Heart left ventricle (tissue), 16 donors: ENCODE results near the gene REXO1. TPM values are rescaled to one million over a fixed set of nuclear protein-coding genes. Genes with fewer than 3 reads are reported as not detected.

ENCODE experiments used
- ATAC-seq, 4 donors: fragments of 200-7000 bp; cut with Tn5 transposase; one replicate each; pipeline ENCODE4 v1.9.1; 2020 to 2022; ENCODE audit warnings: moderate library complexity in 4 of 4, mild to moderate bottlenecking in 3 of 4, moderate number of reproducible peaks in 1 of 4
- DNase-seq, 5 donors: peaks; one replicate each; pipeline ENCODE4 v3.0.0-alpha.2; 2020
- H3K27ac ChIP-seq, 12 donors: fragments of 200-600 bp; sonication (generic) in 4 of 12; one replicate each; pipeline versions ENCODE4 v1.5.0 to v1.8.0; 2016 to 2022; ENCODE audit warnings: mild to moderate bottlenecking in 2 of 12
- H3K27me3 ChIP-seq, 9 donors: fragments of 200-600 bp; sonication (generic) in 2 of 9; one replicate each; pipeline versions ENCODE4 v1.5.1 to v1.8.0; 2016 to 2022; ENCODE audit warnings: mild to moderate bottlenecking in 3 of 9
- H3K36me3 ChIP-seq, 9 donors: fragments of 200-600 bp; sonication (generic) in 2 of 9; one replicate each; pipeline versions ENCODE4 v1.5.0 to v1.8.0; 2018 to 2022; ENCODE audit warnings: mild to moderate bottlenecking in 2 of 9
- H3K4me1 ChIP-seq, 12 donors: fragments of 200-600 bp; sonication (generic) in 4 of 12; one replicate each; pipeline versions ENCODE4 v1.5.0 to v1.8.0; 2016 to 2022; ENCODE audit warnings: mild to moderate bottlenecking in 3 of 12
- H3K4me3 ChIP-seq, 12 donors: fragments of 200-600 bp; sonication (generic) in 4 of 12; one replicate each; pipeline versions ENCODE4 v1.5.0 to v1.8.0; 2017 to 2022; ENCODE audit warnings: mild to moderate bottlenecking in 9 of 12, moderate library complexity in 4 of 12
- H3K9me3 ChIP-seq, 12 donors: fragments of 200-600 bp; sonication (generic) in 4 of 12; one replicate each; pipeline versions ENCODE4 v1.5.0 to v1.8.0; 2016 to 2022; ENCODE audit warnings: mild to moderate bottlenecking in 1 of 12
- POLR2A ChIP-seq, 2 donors: fragments of 450-650 bp; IDR thresholded peaks; one replicate each; pipeline ENCODE4 v1.6.1; 2017; ENCODE audit warnings: antibody characterized with exemption in 2 of 2, mild to moderate bottlenecking in 2 of 2, moderate library complexity in 2 of 2
- WGBS, 4 donors: extraction: QIAGEN DNeasy Blood & Tissue Kit in 2 of 4; methylation state at CpG; one replicate each; pipeline versions ENCODE4 v1.1.5 to v1.1.7; 2013 to 2018; 5-methylcytosine and 5-hydroxymethylcytosine counted together
- intact Hi-C, 10 donors: fragments of 100-400 bp; cut with DNase I; formaldehyde crosslinking; loops; one replicate each; pipeline versions ENCODE4 v1.11.1 to v1.14.2; 2022
- polyA plus RNA-seq, 2 donors: library from polyadenylated mRNA; stranded (reverse); fragments of 200-250 nt; gene quantifications; one replicate each; pipeline ENCODE4 v1.2.3, GENCODE V29; 2013
- total RNA-seq, 9 donors: library from RNA; depleted of rRNA in 2 of 9; stranded (reverse); fragments of >200 nt in 2 of 9; fragmentation: NEBNext Ultra II Directional in 3 of 9; extraction: Animal tissue kit (Norgen Biotek cat#: 25700) in 3 of 9; gene quantifications; one replicate each; pipeline versions ENCODE4 v1.1.0 to v1.2.4, GENCODE V29; 2016 to 2023
- TF ChIP-seq, protein P1 (sequence below), 12 donors: fragments of 200-600 bp; sonication (generic) in 4 of 12; IDR thresholded peaks; one replicate each; pipeline versions ENCODE4 v1.5.0 to v1.8.0; 2018 to 2022; ENCODE audit warnings: antibody characterized with exemption in 12 of 12, mild to moderate bottlenecking in 5 of 12
- donor health status: ischemic (EF 13 %, LVEDD 7.1; RV severe dilation, severe dysfunction).
- donor health status: healthy with polysubstance abuse.
- donor health status: DM: no; HTN: yes; CAD: no.
- donor health status: DM: no; HTN: no; CAD: no.
- donor health status: ischemic (EF 25% LVEDD 6.9; RV normal size, moderate dysfunction).
- donor health status: ischemic (EF 25% LVEDD 5.7; RV mildly dilated, moderate dysfunction).
- donor health status: healthy.
- donor health status: DM: yes; HTN: yes; CAD: no.
- donor health status: ischemic (EF 35%, LVEDD 5.7; RV mildly dilated, moderate dysfunction).
- donor health status: nonischemic (EF 11% LVEDD 7.7; RV severe dilation, severe dysfunction).
- donor health status: DM: yes; HTN: yes; CAD: no.
- donor health status: PGD.
- donor health status: ischemic (EF 29% LVEDD 5.4; RV normal size, mild dysfunction).
- donor health status: nonischemic (EF 23%, LVEDD 6.1; RV moderate dilation, normal function).

The REXO1 gene
- total and polyA plus RNA-seq, 11 donors, result 13.2 to 22.4 (median 16.4) TPM

DNA sequence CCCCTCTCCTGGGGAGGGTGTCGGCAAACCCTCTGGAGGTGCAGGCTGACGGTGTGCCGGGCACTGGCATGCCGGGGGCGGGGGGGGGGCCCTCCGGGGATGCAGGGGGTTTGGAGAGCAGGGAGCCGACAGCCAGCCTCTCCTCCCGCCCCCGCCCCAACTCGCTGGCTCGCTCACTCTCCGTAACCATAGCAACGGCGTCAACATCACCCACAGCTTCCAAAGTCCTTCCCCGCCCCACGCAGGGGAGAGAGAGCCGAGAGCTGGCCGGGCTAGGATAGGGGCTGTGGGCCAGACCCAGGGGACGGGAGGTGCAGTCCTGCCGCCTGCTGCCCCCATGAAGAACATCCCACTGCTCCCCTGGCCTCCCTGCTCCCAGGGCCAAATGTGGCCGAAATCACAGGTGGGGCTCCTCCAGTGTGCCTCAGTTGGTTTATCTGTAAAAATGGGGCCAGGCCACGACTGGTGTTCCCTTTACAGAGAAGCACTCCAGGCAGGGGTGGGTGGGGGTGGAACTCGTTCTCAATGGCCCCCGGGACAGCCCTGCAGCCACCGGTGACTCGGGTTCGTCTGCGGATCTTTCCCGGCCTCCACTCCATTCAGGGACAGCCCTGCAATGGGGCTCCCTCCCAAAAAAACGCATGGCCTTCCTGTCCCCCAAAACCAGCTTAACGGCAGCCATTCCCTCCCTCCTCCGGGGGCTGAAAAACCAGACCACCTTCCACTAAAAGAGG is 11.9 kb upstream of the REXO1 start:
- no peaks in the 10 kb centered on the region for H3K36me3 ChIP-seq
- peak overlapping the region in 2 of 12 donors; percentile 15 to 21 for H3K4me3 ChIP-seq
- no peaks in the 10 kb centered on the region for H3K27me3 ChIP-seq
- no peak for ATAC-seq
- H3K9me3 ChIP-seq, result no peaks in the 10 kb centered on the region
- TF ChIP-seq, protein P1, sequence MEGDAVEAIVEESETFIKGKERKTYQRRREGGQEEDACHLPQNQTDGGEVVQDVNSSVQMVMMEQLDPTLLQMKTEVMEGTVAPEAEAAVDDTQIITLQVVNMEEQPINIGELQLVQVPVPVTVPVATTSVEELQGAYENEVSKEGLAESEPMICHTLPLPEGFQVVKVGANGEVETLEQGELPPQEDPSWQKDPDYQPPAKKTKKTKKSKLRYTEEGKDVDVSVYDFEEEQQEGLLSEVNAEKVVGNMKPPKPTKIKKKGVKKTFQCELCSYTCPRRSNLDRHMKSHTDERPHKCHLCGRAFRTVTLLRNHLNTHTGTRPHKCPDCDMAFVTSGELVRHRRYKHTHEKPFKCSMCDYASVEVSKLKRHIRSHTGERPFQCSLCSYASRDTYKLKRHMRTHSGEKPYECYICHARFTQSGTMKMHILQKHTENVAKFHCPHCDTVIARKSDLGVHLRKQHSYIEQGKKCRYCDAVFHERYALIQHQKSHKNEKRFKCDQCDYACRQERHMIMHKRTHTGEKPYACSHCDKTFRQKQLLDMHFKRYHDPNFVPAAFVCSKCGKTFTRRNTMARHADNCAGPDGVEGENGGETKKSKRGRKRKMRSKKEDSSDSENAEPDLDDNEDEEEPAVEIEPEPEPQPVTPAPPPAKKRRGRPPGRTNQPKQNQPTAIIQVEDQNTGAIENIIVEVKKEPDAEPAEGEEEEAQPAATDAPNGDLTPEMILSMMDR (IDR thresholded peaks at IDR 0.05), result no peak
- TF ChIP-seq POLR2A (IDR thresholded peaks at IDR 0.05), result no peak
- H3K27ac ChIP-seq, result peak overlapping the region in 8 of 12 donors; percentile 13 to 86 (median 32)
- peaks cover 2 to 85% (median 61%) of the 10 kb centered on the region in 12 donors for H3K4me1 ChIP-seq
- DNase-seq, result peak in 4 of 5 donors; percentile 68 to 78 (median 68)
- 39 to 56% (median 41%) methylated on average over 10 to 32 of the region's 32 CpGs for WGBS, 4 donors
- intact Hi-C loops, result loop anchor here in 1 of 10 donors (10.0 kb wide), 1 partner anchor 205 kb away; no protein-coding TSS in a partner anchor

DNA sequence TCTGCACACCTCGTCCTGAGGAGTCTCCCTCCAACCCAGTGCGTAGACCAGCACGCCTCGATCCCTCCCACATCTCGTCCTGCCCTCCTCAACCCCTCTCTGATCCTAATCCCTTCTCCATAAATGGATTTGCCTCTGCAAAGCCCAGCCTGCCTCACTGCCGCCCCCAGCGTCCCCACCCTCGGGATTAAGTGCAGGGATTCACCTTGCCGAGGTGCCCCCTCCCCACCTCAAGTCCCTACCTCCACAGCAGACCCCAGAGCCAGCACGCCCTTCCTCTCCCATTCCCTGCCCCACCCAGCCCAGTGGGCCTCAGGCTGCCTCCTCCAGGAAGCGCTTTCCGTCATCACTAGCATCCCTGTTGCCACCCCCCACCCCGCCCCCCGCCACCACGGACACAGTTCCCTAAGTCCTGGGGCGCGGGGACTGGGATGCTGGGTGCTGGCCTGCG is 11.1 kb upstream of the REXO1 start:
- H3K27ac ChIP-seq, result peak overlapping the region in 5 of 12 donors; percentile 24 to 86 (median 40)
- ATAC-seq (no peak), DNase-seq (peak in 2 of 5 donors; percentile 30 to 41)
- peaks cover 0 to 1% (median 0%) of the 10 kb centered on the region in 9 donors for H3K36me3 ChIP-seq
- TF ChIP-seq, protein P1 (IDR thresholded peaks at IDR 0.05), result no peak
- TF ChIP-seq POLR2A (IDR thresholded peaks at IDR 0.05), result no peak
- WGBS, 4 donors, result 64 to 67% (median 65%) methylated on average over 18 of the region's 18 CpGs
- no peaks in the 10 kb centered on the region for H3K9me3 ChIP-seq
- H3K4me3 ChIP-seq, result peak overlapping the region in 1 of 12 donors; percentile 15
- H3K4me1 ChIP-seq, result peaks cover 2 to 85% (median 65%) of the 10 kb centered on the region in 12 donors
- H3K27me3 ChIP-seq, result no peaks in the 10 kb centered on the region
- intact Hi-C loops, result no loop called here

DNA sequence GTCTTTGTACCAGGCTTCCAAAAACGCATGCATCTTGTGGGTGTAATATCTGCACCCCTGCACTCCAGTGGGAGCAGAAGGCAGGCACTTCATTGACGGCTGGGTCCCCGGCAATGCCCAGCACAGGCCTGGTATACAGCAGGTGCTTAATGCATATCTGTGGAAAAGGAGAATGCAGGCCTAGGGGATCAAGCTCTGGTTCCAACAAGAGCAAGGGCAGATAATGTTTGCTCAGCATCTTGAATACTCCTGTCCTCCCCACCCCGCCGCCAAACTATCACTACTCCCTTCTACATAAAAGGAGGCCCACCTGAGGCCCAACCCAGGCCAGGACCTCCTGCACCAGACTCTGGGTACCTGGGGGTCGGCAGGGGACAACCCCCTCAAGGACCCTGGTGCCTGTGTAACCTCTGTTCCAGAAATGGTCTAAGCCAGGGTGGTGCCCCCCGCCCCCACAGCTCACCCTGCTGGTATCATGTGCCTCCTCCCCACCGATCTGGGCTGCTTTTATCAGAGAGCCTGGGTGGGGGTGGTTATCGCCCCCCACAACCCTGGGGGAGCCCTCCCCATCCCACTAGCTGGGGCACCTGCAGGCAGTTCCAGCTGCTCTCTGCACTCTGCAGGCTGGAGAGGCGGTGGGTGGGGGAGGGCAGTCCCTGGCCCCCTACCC is 10.3 kb upstream of the REXO1 start:
- Histone ChIP-seq H3K4me3 (no peak overlapping the region), H3K4me1 (peaks cover 3 to 90% (median 72%) of the 10 kb centered on the region in 12 donors), H3K27ac (peak overlapping the region in 10 of 12 donors; percentile 34 to 98 (median 91)), H3K9me3 (no peaks in the 10 kb centered on the region), H3K36me3 (peaks cover 0 to 6% (median 0%) of the 10 kb centered on the region in 9 donors), H3K27me3 (no peaks in the 10 kb centered on the region)
- TF ChIP-seq POLR2A (IDR thresholded peaks at IDR 0.05), result no peak
- TF ChIP-seq, protein P1 (IDR thresholded peaks at IDR 0.05), result no peak
- DNase-seq, result peak in 1 of 5 donors; percentile 29
- no peak for ATAC-seq
- intact Hi-C loops, result no loop called here
- WGBS, 4 donors, result 76 to 82% (median 78%) methylated on average over 4 to 10 of the region's 10 CpGs
